MCF 10A (cell line): ENCODE results near the gene RIPOR3. TPM values are rescaled to one million over a fixed set of nuclear protein-coding genes. Genes with fewer than 3 reads are reported as not detected.

Experiments
- BruUV-seq: library from RNA; stranded (reverse); fragments of 400-500 nt; replicated peaks from 2 replicates; lab custom pipeline; 2021; lab: Mats Ljungman, UMichigan
- CTCF ChIA-PET: fragments of 300-600 bp; sonication (Branson Sonifier 250); formaldehyde crosslinking; extraction: SDS; loops from one replicate; lab custom pipeline; 2021; ENCODE audit warnings: antibody characterized with exemption, inconsistent platforms; lab: Yijun Ruan, JAX
- POLR2A ChIA-PET: fragments of 300-600, 350-650 bp; sonication (Branson Sonifier 250); formaldehyde crosslinking; extraction: SDS; loops from one replicate; lab custom pipeline; 2020; ENCODE audit warnings: antibody characterized with exemption, inconsistent platforms; lab: Yijun Ruan, JAX
- DNase-seq: peaks from one replicate; pipeline ENCODE4 v3.0.0-alpha.2; 2018; ENCODE audit not compliant: unreplicated experiment
- H3K27ac Mint-ChIP-seq: one replicate; pipeline ENCODE4 v1.8.0; 2022; ENCODE audit warnings: mild to moderate bottlenecking, low read depth, mixed read lengths; ENCODE audit not compliant: unreplicated experiment
- H3K27me3 Mint-ChIP-seq: one replicate; pipeline ENCODE4 v1.8.0; 2022; ENCODE audit warnings: mixed read lengths; ENCODE audit not compliant: insufficient read depth, unreplicated experiment
- H3K36me3 Mint-ChIP-seq: one replicate; pipeline ENCODE4 v1.8.0; 2022; ENCODE audit warnings: mild to moderate bottlenecking, moderate library complexity, mixed read lengths; ENCODE audit not compliant: insufficient read depth, unreplicated experiment
- H3K4me1 Mint-ChIP-seq: one replicate; pipeline ENCODE4 v1.8.0; 2022; ENCODE audit warnings: mixed read lengths; ENCODE audit not compliant: insufficient read depth, unreplicated experiment
- H3K4me3 Mint-ChIP-seq: one replicate; pipeline ENCODE4 v1.8.0; 2022; ENCODE audit warnings: mild to moderate bottlenecking, moderate library complexity, mixed read lengths; ENCODE audit not compliant: unreplicated experiment
- H3K9me3 Mint-ChIP-seq: one replicate; pipeline ENCODE4 v1.8.0; 2022; ENCODE audit warnings: mixed read lengths; ENCODE audit not compliant: unreplicated experiment
- intact Hi-C: fragments of 100-400 bp; cut with micrococcal nuclease; formaldehyde crosslinking; loops from 2 replicates; pipeline ENCODE4 v1.14.1; 2022
- total RNA-seq: library from RNA; stranded (reverse); gene quantifications from 2 replicates; pipeline ENCODE4 v1.2.3, GENCODE V29; 2022
- TF ChIP-seq, protein P1 (sequence below): fragments of 200-600 bp; IDR thresholded peaks from one replicate; pipeline ENCODE4 v1.8.0; 2022; ENCODE audit warnings: antibody characterized with exemption, mild to moderate bottlenecking; ENCODE audit not compliant: unreplicated experiment

RIPOR3 gene
- total RNA-seq, 1 experiment from 2014 or later, result not detected

DNA sequence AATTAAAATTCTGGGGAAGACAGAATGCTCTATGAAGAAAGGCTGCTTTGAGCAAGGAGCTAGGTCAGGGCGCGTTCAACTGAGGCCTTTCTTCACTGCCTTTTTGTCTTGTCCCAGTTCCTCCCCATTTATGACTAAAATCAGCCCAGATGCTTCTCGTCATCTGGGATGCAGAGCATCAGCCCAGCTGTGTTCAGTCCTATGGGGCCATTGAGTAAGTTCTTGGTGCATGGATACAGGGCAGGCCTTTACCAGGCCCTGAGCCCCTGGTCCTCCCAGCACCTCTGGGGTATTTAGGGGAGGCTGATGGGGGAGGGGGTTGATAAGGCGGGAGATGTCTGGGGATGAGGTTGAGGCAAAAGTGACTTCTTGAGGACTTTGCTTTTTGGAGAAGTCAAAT, 125.5 kb downstream of the RIPOR3 start:
- CTCF ChIA-PET, result interaction anchor here (0.7 to 4.4 kb wide), 7 partner anchors 10 to 471 kb away, joined by 3 to 24 read pairs (median 4); no protein-coding TSS in a partner anchor
- Mint-ChIP-seq H3K9me3 (no peaks in the 10 kb centered on the region), H3K27ac (no peak overlapping the region), H3K4me3 (no peak overlapping the region), H3K4me1 (peaks cover 39% of the 10 kb centered on the region), H3K27me3 (no peaks in the 10 kb centered on the region), H3K36me3 (peaks cover 75% of the 10 kb centered on the region)
- POLR2A ChIA-PET, result interaction anchor here (9.9 kb wide), 1 partner anchor 54 kb away, joined by 146 read pairs; the partner anchor contains the start of gene PTPN1
- BruUV-seq, result no TSS peak
- TF ChIP-seq, protein P1, sequence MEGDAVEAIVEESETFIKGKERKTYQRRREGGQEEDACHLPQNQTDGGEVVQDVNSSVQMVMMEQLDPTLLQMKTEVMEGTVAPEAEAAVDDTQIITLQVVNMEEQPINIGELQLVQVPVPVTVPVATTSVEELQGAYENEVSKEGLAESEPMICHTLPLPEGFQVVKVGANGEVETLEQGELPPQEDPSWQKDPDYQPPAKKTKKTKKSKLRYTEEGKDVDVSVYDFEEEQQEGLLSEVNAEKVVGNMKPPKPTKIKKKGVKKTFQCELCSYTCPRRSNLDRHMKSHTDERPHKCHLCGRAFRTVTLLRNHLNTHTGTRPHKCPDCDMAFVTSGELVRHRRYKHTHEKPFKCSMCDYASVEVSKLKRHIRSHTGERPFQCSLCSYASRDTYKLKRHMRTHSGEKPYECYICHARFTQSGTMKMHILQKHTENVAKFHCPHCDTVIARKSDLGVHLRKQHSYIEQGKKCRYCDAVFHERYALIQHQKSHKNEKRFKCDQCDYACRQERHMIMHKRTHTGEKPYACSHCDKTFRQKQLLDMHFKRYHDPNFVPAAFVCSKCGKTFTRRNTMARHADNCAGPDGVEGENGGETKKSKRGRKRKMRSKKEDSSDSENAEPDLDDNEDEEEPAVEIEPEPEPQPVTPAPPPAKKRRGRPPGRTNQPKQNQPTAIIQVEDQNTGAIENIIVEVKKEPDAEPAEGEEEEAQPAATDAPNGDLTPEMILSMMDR, result no peak
- intact Hi-C loops, result no loop called here
- no peak for DNase-seq

DNA sequence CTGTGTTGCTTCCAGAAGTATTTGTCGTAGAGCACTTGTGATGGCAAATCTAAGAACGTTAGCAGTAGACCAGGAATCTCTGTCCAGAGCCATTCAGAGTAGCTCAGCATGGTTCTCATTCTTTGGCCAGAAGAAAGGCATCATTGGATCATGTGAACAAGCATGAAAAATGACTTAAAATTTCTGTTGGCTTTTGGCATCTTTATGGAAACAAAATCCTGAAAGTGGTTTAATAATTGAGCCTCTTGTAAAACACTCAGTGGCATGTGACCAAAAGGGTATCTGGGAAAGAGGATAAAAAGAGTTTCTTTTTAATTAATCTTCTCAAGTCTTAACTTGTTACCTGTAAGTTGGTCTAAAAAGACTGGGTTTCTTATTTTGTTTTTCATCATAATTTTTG, 126.0 kb downstream of the RIPOR3 start:
- BruUV-seq, result no TSS peak
- CTCF ChIA-PET, result interaction anchor here (0.5 to 4.4 kb wide), 8 partner anchors 11 to 472 kb away, joined by 3 to 24 read pairs (median 5); no protein-coding TSS in a partner anchor
- no peaks in the 10 kb centered on the region for H3K9me3 Mint-ChIP-seq

DNA sequence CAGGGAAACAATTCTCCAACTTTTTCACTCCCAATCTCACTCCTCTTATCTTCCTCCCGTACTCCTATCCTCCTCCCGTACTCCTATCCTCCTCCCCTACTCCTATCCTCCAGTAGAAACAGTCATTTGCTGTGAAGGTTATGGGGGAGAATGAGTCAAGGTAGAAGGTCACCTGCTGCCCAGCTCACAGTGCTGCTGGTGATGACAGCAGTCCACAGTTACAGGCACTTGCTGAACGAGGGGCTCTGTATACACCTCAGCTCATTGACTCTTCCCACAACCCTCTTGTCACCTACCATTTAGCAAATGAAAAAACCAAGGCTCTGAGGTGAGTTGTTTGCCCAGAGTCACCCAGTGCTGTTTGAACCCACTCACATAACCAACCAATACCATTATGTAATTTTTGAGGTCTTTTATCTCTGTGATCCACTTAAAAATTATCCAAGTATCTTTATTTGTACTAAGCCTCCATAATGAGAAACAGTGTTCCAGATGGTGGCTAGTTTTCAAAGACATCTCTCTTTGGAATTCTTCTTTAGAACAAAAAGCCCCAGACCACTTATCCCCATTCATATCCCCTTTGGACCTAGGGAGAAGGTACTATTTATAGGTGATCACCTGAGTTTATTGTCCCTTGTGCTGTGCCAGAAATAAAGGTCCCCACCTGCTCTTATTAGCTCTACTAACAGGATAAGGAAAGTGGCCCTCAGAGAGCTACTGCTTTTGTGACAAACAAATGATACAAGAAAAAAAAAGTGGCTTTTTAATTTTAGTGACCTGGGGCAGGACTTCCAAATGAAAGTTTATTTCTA, 128.0 kb downstream of the RIPOR3 start:
- TF ChIP-seq, protein P1, result no peak
- BruUV-seq, result TSS peak; percentile 3
- Mint-ChIP-seq H3K4me1 (peaks cover 49% of the 10 kb centered on the region), H3K36me3 (peaks cover 63% of the 10 kb centered on the region), H3K9me3 (no peaks in the 10 kb centered on the region), H3K27ac (peak overlapping the region; percentile 97), H3K27me3 (no peaks in the 10 kb centered on the region), H3K4me3 (no peak overlapping the region)
- ChIA-PET POLR2A (interaction anchor here (0.7 to 9.9 kb wide), 7 partner anchors 11 to 454 kb away, joined by 3 to 146 read pairs (median 10); partner anchors contain the start of gene PTPN1), CTCF (interaction anchor here (0.5 to 4.4 kb wide), 11 partner anchors 10 to 376 kb away, joined by 3 to 24 read pairs (median 4); no protein-coding TSS in a partner anchor)
- no peak for DNase-seq
- intact Hi-C loops, result no loop called here

More for the DNA sequence above, 126.0 kb downstream of the RIPOR3 start:
- no peak for DNase-seq
- Mint-ChIP-seq H3K36me3 (peaks cover 74% of the 10 kb centered on the region), H3K27me3 (no peaks in the 10 kb centered on the region), H3K27ac (no peak overlapping the region), H3K4me1 (peaks cover 42% of the 10 kb centered on the region), H3K4me3 (no peak overlapping the region)
- TF ChIP-seq, protein P1, result no peak
- intact Hi-C loops, result no loop called here
- POLR2A ChIA-PET, result interaction anchor here (2.2 to 9.9 kb wide), 2 partner anchors 16 to 54 kb away, joined by 10 to 146 read pairs; partner anchors contain the start of gene PTPN1

DNA sequence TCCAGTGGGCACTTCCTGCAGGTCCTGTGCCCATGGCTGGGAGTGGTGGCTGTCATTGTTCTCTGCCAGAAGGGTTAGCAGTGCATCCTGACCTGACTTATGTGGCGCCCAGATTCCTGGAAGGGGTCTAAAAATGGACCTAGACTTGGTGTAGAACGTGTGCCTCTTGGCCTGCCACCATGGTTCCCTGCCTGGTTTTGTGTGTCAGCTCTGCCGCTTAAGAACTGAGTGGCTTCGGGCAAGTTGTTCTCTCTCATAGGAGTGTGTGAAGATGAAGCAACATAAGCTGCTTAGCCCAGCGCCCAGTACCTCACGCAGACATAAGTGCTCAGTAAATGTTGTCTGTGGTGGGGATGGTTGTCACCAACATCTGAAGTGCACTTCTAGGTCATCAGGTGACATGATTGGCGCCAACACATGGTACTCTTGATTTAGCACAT, 129.1 kb downstream of the RIPOR3 start:
- peaks cover 60% of the 10 kb centered on the region for H3K36me3 Mint-ChIP-seq
- TF ChIP-seq, protein P1, result no peak
- no peaks in the 10 kb centered on the region for H3K9me3 Mint-ChIP-seq
- BruUV-seq, result no TSS peak
- ChIA-PET CTCF (interaction anchor here (0.6 to 4.4 kb wide), 8 partner anchors 11 to 257 kb away, joined by 3 to 17 read pairs (median 8); no protein-coding TSS in a partner anchor), POLR2A (interaction anchor here (0.7 to 9.9 kb wide), 17 partner anchors 12 to 453 kb away, joined by 3 to 146 read pairs (median 4); partner anchors contain the start of gene PTPN1)
- intact Hi-C loops, result no loop called here
- H3K4me1 Mint-ChIP-seq, result peaks cover 53% of the 10 kb centered on the region
- H3K27ac Mint-ChIP-seq, result peak overlapping the region; percentile 97
- H3K4me3 Mint-ChIP-seq, result no peak overlapping the region
- no peak for DNase-seq
- no peaks in the 10 kb centered on the region for H3K27me3 Mint-ChIP-seq
